ENCODE measurements around the gene ZYG11B. TPM values are rescaled to one million over a fixed set of nuclear protein-coding genes. Genes with fewer than 3 reads are reported as not detected.
A peak's percentile ranks its signal among the peaks of the same experiment; 100 is the strongest.
"Not testable (repeated sequence)": the region's sequence is repeated elsewhere in the genome, so short reads cannot be mapped to it uniquely, and the experiment has no call there.

The ZYG11B gene
- total RNA-seq, 1 donor from 2014 or later = 39.0 TPM

- Mint-ChIP-seq H3K9me3 (ENCODE audit: unreplicated experiment) (no peaks in the 10 kb centered on the region), H3K4me3 (ENCODE audit: unreplicated experiment) (peak overlapping the region; percentile 90), H3K27me3 (ENCODE audit: unreplicated experiment) (peaks cover 3% of the 10 kb centered on the region), H3K4me1 (ENCODE audit: unreplicated experiment) (peaks cover 25% of the 10 kb centered on the region), H3K36me3 (ENCODE audit: low read depth, unreplicated experiment) (peaks cover 4% of the 10 kb centered on the region), H3K27ac (ENCODE audit: unreplicated experiment) (peak overlapping the region; percentile 80)
- TF ChIP-seq, protein P1, sequence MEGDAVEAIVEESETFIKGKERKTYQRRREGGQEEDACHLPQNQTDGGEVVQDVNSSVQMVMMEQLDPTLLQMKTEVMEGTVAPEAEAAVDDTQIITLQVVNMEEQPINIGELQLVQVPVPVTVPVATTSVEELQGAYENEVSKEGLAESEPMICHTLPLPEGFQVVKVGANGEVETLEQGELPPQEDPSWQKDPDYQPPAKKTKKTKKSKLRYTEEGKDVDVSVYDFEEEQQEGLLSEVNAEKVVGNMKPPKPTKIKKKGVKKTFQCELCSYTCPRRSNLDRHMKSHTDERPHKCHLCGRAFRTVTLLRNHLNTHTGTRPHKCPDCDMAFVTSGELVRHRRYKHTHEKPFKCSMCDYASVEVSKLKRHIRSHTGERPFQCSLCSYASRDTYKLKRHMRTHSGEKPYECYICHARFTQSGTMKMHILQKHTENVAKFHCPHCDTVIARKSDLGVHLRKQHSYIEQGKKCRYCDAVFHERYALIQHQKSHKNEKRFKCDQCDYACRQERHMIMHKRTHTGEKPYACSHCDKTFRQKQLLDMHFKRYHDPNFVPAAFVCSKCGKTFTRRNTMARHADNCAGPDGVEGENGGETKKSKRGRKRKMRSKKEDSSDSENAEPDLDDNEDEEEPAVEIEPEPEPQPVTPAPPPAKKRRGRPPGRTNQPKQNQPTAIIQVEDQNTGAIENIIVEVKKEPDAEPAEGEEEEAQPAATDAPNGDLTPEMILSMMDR (IDR thresholded peaks at IDR 0.05; ENCODE audit: unreplicated experiment) = no peak
- DNase-seq (ENCODE audit: low spot score) = no peak
These were observed 369 bp upstream of the ZYG11B start for GRCh38 chr1:52725903-52726264.

DNA sequence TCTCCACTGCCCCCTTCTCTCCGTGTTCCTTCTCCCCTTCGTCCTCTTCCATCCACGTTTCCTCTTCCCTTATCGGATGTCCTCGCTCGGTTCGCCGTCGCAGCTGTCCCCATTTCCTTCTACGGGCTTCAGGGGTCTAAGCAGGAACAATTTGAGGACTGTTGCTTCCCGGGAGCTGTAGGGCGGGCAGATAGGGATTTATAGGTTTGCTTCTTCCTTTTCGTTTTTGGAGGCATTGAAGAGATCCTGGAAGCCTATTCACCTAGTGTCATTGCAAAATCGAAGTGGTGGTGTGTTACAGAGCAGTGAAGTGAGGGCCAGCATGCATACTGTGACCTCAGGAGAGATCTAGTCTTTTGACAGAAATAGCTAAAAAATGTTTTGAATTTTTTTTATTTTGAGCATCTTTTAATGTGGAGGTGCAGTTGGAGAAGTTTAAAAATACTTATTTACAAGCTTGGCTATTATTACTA, 897 bp downstream of the ZYG11B start:
- TF ChIP-seq, protein P1 (IDR thresholded peaks at IDR 0.05; ENCODE audit: unreplicated experiment) = no peak
- peaks cover 25% of the 10 kb centered on the region for H3K4me1 Mint-ChIP-seq (ENCODE audit: unreplicated experiment)
- peak; percentile 11 for DNase-seq (ENCODE audit: low spot score)
- no peaks in the 10 kb centered on the region for H3K9me3 Mint-ChIP-seq (ENCODE audit: unreplicated experiment)
- peak overlapping the region; percentile 99 for H3K4me3 Mint-ChIP-seq (ENCODE audit: unreplicated experiment)
- H3K36me3 Mint-ChIP-seq (ENCODE audit: low read depth, unreplicated experiment) = peaks cover 7% of the 10 kb centered on the region
- peaks cover 3% of the 10 kb centered on the region for H3K27me3 Mint-ChIP-seq (ENCODE audit: unreplicated experiment)
- peak overlapping the region; percentile 95 for H3K27ac Mint-ChIP-seq (ENCODE audit: unreplicated experiment)

- H3K4me1 Mint-ChIP-seq (ENCODE audit: unreplicated experiment) = peaks cover 25% of the 10 kb centered on the region
These were observed 1.9 kb downstream of the ZYG11B start for GRCh38 chr1:52727956-52728656.

DNA sequence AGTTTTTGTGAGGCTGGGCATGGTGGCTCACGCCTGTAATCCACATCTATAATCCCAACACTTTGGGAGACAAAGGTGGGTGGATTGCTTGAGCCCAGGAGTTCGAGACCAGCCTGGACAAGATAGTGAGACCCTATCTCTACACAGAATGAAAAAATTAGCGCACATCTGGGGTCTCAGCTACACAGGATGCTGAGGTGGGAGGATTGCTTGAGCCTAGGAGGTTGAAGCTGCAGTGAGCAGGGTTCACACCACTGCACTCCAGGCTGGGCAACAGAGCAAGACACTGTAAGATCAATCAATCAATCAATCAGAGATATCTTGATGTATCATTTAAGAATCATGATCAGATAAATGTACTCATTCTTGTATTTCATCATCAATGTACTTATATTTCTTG, 7.1 kb downstream of the ZYG11B start:
- no peaks in the 10 kb centered on the region for H3K27me3 Mint-ChIP-seq (ENCODE audit: unreplicated experiment)
- H3K36me3 Mint-ChIP-seq (ENCODE audit: low read depth, unreplicated experiment) = peaks cover 4% of the 10 kb centered on the region
- H3K27ac Mint-ChIP-seq (ENCODE audit: unreplicated experiment) = no peak overlapping the region
- DNase-seq (ENCODE audit: low spot score) = no peak
- TF ChIP-seq, protein P1 (IDR thresholded peaks at IDR 0.05; ENCODE audit: unreplicated experiment) = no peak
- H3K4me3 Mint-ChIP-seq (ENCODE audit: unreplicated experiment) = no peak overlapping the region
- H3K9me3 Mint-ChIP-seq (ENCODE audit: unreplicated experiment) = no peaks in the 10 kb centered on the region
- peaks cover 9% of the 10 kb centered on the region for H3K4me1 Mint-ChIP-seq (ENCODE audit: unreplicated experiment)

More at GRCh38 chr1:52727956-52728656, 1.9 kb downstream of the ZYG11B start:
- Mint-ChIP-seq H3K36me3 (ENCODE audit: low read depth, unreplicated experiment) (peaks cover 7% of the 10 kb centered on the region), H3K4me3 (ENCODE audit: unreplicated experiment) (peak overlapping the region; percentile 99), H3K9me3 (ENCODE audit: unreplicated experiment) (no peaks in the 10 kb centered on the region), H3K27me3 (ENCODE audit: unreplicated experiment) (peaks cover 2% of the 10 kb centered on the region), H3K27ac (ENCODE audit: unreplicated experiment) (no peak overlapping the region)
- DNase-seq (ENCODE audit: low spot score) = no peak
- TF ChIP-seq, protein P1 (IDR thresholded peaks at IDR 0.05; ENCODE audit: unreplicated experiment) = no peak

- H3K4me3 Mint-ChIP-seq (ENCODE audit: unreplicated experiment); H3K4me1 Mint-ChIP-seq (ENCODE audit: unreplicated experiment); H3K27ac Mint-ChIP-seq (ENCODE audit: unreplicated experiment); H3K27me3 Mint-ChIP-seq (ENCODE audit: unreplicated experiment); DNase-seq (ENCODE audit: low spot score); H3K9me3 Mint-ChIP-seq (ENCODE audit: unreplicated experiment); H3K36me3 Mint-ChIP-seq (ENCODE audit: low read depth, unreplicated experiment): not testable (repeated sequence)
These were observed 9.1 kb downstream of the ZYG11B start for GRCh38 chr1:52735371-52735770.
